LNCAP (cell line): ENCODE measurements around the gene SHROOM3.

ENCODE experiments used
- TF ChIP-seq, protein P1 (sequence below): fragments of 450-650 bp; IDR thresholded peaks from 2 replicates; pipeline ENCODE4 v1.5.1; 2017; ENCODE audit warnings: mild to moderate bottlenecking

The SHROOM3 gene

DNA sequence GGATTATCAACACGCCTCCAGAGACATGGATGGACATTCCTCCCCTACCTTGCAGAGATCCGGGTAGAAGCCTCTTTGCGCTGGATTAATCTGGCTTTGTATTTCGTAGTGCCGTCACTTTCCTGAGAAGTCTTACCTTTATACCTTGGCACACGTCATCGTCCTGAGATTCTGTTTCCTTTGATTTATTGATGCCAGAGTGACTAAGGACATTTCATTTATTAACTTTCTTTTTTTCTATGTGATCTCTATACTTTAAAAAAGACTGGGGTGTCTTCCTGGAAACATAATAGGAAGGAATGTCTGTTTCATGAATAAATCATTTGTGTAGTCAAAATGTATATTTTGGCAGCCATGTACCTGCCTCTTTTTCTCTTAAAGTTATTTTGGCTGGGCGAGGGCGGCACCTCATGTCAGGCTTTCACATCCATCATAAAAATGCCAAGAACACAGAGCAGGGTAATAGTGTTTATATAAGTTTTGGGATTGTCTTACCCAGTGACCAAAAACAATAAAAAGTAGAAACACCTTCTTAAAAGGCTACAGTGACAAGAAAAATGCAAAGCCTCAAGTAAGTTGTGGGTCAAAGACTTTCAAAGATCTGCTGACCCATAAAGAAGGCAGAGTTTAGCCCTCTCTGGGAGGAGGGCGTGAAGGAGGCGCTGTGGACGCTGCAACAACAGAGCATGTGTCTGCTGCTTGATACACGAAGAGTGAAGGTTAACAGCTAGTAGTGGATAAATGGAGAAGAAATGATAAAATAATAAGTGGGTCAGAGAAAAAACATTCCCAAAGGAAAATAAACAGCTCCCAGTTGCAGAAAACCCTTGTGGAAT is 124.4 kb downstream of the SHROOM3 start:
- TF ChIP-seq, protein P1, sequence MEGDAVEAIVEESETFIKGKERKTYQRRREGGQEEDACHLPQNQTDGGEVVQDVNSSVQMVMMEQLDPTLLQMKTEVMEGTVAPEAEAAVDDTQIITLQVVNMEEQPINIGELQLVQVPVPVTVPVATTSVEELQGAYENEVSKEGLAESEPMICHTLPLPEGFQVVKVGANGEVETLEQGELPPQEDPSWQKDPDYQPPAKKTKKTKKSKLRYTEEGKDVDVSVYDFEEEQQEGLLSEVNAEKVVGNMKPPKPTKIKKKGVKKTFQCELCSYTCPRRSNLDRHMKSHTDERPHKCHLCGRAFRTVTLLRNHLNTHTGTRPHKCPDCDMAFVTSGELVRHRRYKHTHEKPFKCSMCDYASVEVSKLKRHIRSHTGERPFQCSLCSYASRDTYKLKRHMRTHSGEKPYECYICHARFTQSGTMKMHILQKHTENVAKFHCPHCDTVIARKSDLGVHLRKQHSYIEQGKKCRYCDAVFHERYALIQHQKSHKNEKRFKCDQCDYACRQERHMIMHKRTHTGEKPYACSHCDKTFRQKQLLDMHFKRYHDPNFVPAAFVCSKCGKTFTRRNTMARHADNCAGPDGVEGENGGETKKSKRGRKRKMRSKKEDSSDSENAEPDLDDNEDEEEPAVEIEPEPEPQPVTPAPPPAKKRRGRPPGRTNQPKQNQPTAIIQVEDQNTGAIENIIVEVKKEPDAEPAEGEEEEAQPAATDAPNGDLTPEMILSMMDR = no peak

DNA sequence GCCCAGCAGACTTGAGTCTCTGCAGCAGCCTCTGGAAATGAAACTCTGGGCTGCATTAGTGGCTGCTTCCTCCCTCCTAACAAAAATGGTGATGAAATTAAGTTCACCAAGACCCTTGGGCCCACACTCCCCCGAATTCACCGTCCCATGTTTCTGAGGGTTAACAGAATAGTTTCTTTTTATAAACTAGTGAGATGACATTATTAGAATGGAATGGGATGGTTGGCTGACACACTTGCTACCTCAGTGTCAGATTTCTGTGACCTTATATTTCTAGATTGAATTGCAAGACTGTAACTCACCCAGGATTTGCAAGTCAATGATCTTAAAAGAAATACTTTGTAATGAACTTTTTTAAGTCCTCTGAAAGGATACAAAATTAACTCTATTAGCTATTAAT is 127.1 kb downstream of the SHROOM3 start:
- TF ChIP-seq, protein P1 = no peak

DNA sequence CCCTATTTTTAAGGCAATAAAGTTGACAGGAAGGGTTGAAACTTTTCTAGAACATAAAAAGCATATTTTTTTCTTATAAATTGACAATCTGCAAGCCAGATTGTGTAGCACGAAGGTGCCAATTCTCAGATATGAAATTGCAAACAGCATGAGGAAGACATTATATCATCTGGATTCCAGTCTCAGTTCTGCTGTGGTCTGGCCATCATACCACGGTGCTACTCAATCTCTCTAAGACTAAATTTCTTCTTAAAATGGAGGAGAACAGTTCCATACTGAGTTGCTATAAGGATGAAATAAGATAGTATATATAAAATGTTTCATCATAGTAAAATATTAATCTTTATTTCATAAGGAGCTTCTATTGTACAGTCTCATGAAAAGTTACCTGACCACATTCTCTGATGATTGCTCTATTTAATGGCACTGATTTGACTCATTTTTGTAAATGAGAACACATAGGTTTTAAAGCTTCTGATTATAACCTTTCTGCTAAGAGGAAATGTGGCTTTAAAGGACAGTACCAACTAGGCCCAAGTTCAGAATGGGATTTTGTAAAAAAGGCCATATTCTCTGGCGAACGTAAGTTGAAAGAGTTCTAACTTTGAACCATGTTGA is 127.9 kb downstream of the SHROOM3 start:
- TF ChIP-seq, protein P1 = no peak

DNA sequence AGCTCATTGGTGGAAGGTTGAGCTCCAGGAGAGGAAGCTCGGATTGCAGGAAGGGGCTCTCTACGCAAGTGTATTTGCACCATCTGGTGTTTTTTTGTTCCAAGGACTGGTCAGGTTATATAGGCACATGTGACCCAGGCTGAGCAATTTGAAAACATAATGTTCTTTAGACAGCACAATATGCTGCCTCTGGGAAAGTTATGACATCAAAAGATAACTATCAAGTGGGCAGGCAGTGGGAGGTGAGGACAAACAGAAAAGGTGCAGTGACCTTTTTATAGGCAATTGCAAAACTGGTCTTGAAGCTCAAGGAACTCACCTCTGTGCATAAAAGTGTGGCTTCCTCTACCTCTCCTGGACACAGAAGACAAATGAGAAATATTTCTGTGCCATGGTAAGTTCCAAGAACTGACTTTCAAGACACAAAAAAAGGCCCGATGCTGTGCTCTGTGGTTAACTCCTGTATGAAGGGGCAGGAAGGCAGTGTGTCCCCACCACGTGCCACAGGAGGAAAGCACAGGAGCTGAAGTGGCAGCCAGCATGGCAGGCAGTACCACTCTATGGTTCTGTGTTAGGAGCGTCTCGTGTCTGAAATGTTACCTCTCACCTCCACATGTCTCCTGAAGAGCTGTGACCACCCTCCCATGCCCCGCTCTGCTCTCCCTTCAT is 128.6 kb downstream of the SHROOM3 start:
- TF ChIP-seq, protein P1 = no peak

DNA sequence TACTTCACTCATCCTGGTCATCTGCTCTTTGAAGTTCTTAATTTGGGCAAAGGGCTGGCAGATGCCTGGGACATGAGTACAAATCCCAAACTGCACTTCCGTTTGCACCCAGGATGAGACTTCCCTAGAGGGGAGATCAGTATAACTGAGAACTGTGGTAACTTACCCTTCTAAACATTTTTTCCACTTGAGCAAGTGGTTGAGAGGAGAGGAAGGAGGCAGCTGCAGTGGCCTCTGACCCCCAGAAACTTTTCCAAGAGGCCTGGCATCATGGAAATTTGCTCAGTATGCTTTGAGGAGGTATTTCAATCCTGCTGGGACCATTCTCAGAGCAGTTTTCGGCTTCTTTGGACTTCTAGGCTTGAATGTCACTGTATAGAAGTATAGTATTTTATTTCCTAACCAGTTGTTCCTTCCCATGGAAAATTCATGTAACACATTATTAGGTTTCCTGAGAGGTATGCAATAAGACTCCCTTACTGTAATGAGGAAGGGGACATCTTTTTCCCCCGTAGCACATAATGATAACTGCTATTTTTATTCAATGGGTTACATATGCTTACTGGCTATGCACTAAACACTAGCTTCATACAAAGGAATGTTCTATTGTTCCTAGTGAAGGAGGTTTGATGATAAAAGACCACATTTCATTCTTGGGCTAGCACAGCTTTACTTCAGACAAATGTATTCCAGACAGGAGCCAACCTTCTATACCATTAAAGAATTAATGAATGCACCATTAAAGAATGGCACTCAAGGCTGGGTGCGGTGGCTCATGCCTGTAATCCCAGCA is 129.3 kb downstream of the SHROOM3 start:
- TF ChIP-seq, protein P1 = no peak

DNA sequence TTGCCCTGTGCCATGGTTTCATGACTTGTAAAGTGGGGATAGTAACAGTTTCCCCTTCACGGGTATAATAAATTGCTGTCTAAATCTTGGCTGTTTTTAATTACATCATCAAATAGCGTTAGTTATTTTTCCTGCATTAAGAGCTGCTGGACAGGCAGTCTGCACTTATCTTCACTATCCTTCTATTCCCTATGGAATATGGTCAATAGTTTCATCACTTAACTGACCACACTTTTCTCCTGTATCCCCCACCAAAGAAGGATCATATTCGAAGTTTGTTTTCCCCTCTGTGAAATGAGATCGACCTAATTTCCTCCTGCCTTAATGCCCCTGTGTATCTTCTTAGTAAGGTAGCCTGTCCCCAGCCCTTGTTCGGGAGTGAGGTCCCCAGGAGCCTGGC is 133.2 kb downstream of the SHROOM3 start:
- TF ChIP-seq, protein P1 = no peak

DNA sequence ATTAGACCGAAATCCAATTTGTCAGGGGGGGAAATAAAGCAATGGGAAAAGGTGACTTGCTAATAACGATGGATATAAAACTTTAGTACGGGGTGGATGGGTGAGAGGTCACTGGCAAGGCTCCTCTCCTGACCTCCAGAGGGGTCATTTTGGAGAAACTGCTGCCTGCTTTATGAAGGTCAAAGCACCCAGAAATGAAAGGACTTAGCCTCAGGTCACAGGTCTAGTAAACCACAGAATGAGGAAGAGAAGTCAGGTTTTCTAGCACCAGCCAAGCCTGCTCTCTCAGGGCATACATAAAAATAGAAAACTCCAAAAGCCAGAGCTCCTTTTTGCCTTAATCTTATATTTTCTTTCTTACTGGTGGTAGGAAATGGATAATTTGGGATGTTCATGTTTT is 134.2 kb downstream of the SHROOM3 start:
- TF ChIP-seq, protein P1 = no peak
